GM12878 (cell line): ENCODE measurements around the gene TRERF1. TPM values are rescaled to one million over a fixed set of nuclear protein-coding genes. Genes with fewer than 3 reads are reported as not detected.
A peak's percentile ranks its signal among the peaks of the same experiment; 100 is the strongest.

ENCODE experiments used
- ATAC-seq: fragments of 200-7000 bp; cut with Tn5 transposase; 3 replicates; pipeline ENCODE4 v1.9.1; 2020; ENCODE audit warnings: mild to moderate bottlenecking, moderate library complexity
- BruUV-seq: library from RNA; stranded (reverse); fragments of 400-500 nt; replicated peaks from 2 replicates; lab custom pipeline; 2021; lab: Mats Ljungman, UMichigan
- CTCF ChIA-PET: fragments of 300-600 bp; sonication (Branson Sonifier 250); formaldehyde crosslinking; extraction: SDS; loops from one replicate; lab custom pipeline; 2021; ENCODE audit warnings: inconsistent platforms; lab: Yijun Ruan, JAX
- POLR2A ChIA-PET: fragments of 350-600 bp; formaldehyde crosslinking; extraction: SDS; loops from one replicate; lab custom pipeline; 2021; ENCODE audit warnings: inconsistent platforms; lab: Charles Lee
- RAD21 ChIA-PET: fragments of 300-600 bp; sonication (Branson Sonifier 250); formaldehyde crosslinking; loops from one replicate; lab custom pipeline; 2023; ENCODE audit warnings: antibody characterized with exemption; ENCODE audit not compliant: unreplicated experiment; lab: Charles Lee
- SMC1A ChIA-PET: fragments of 300-600 bp; sonication (Branson Sonifier 250); formaldehyde crosslinking; loops from one replicate; lab custom pipeline; 2023; ENCODE audit not compliant: unreplicated experiment, uncharacterized antibody; lab: Charles Lee
- DNase-seq: peaks from one replicate; pipeline ENCODE4 v3.0.0-alpha.2; 2011; ENCODE audit warnings: low read depth, low spot score
- FAIRE-seq: peaks from 3 replicates; lab custom pipeline; 2011; peaks lifted over from hg19 to GRCh38; lab: Jason Lieb, UNC
- H2AFZ ChIP-seq: 2 replicates; pipeline ENCODE4 v1.6.0; 2011; ENCODE audit warnings: low read depth, low read length, control low read depth; ENCODE audit not compliant: control insufficient read depth
- H3K27ac ChIP-seq: 2 replicates; pipeline ENCODE4 v1.5.1; 2011; ENCODE audit warnings: control low read depth; ENCODE audit not compliant: control insufficient read depth, insufficient read depth
- H3K27me3 ChIP-seq, 2 experiments: replicated peaks in 1 of 2; 2 replicates each; pipeline versions ENCODE4 v1.6.0 to v1.6.1; 2011; ENCODE audit warnings: low read length in 1 of 2; ENCODE audit not compliant: control insufficient read depth in 2 of 2, insufficient read depth in 2 of 2
- H3K36me3 ChIP-seq, 2 experiments: 2 replicates each; pipeline ENCODE4 v1.5.1; 2011; ENCODE audit warnings: low read length in 1 of 2; ENCODE audit not compliant: control insufficient read depth in 2 of 2, insufficient read depth in 2 of 2
- H3K4me1 ChIP-seq: 2 replicates; pipeline ENCODE4 v1.6.1; 2011; ENCODE audit warnings: mild to moderate bottlenecking, low read length, moderate library complexity, mixed read lengths; ENCODE audit not compliant: control insufficient read depth, insufficient read depth
- H3K4me2 ChIP-seq: 2 replicates; pipeline ENCODE4 v1.6.0; 2011; ENCODE audit warnings: control low read depth; ENCODE audit not compliant: control insufficient read depth, insufficient read depth
- H3K4me3 ChIP-seq: fragments of 200-600 bp; sonication (generic); 2 replicates; pipeline ENCODE4 v1.5.1; 2016
- H3K79me2 ChIP-seq: 2 replicates; pipeline ENCODE4 v1.6.0; 2011; ENCODE audit warnings: low read length; ENCODE audit not compliant: control insufficient read depth, insufficient read depth
- H3K9ac ChIP-seq: 2 replicates; pipeline ENCODE4 v1.8.0; 2011; ENCODE audit warnings: low read length, control low read depth, mixed read lengths; ENCODE audit not compliant: control insufficient read depth, insufficient read depth
- H3K9me3 ChIP-seq: replicated peaks from 3 replicates; pipeline ENCODE4 v1.5.1; 2011; ENCODE audit warnings: mild to moderate bottlenecking, low read length; ENCODE audit not compliant: control insufficient read depth, insufficient read depth
- H4K20me1 ChIP-seq: 2 replicates; pipeline ENCODE4 v1.6.0; 2011; ENCODE audit not compliant: control insufficient read depth, insufficient read depth
- ATF3 ChIP-seq: IDR thresholded peaks from 2 replicates; pipeline ENCODE4 v1.6.1; 2011; ENCODE audit warnings: low read depth, mild to moderate bottlenecking, low read length, moderate library complexity, borderline replicate concordance; ENCODE audit errors: extremely low read depth
- ATF7 ChIP-seq: fragments of 450-650 bp; IDR thresholded peaks from 2 replicates; pipeline ENCODE4 v1.6.1; 2016; ENCODE audit warnings: low read depth, mild to moderate bottlenecking
- BMI1 ChIP-seq: fragments of 450-650 bp; IDR thresholded peaks from 2 replicates; pipeline ENCODE4 v1.6.1; 2016; ENCODE audit warnings: mild to moderate bottlenecking, moderate library complexity, borderline replicate concordance
- BRCA1 ChIP-seq: IDR thresholded peaks from 2 replicates; pipeline ENCODE4 v1.6.1; 2011; ENCODE audit warnings: low read depth, low read length, improper control_type of control experiment
- CBX5 ChIP-seq: sonication (generic); IDR thresholded peaks from 2 replicates; pipeline ENCODE4 v1.6.1; 2016; ENCODE audit warnings: low read depth, moderate library complexity, mild to moderate bottlenecking, inconsistent platforms
- EGR1 ChIP-seq, 2 experiments: IDR thresholded peaks; 1 replicate in 1 of 2; 2 replicates in 1 of 2; pipeline ENCODE4 v1.6.1; 2011 to 2012; ENCODE audit warnings: low read depth in 2 of 2, low read length in 2 of 2, borderline replicate concordance in 1 of 2, mild to moderate bottlenecking in 1 of 2, moderate library complexity in 1 of 2
- IKZF1 ChIP-seq: fragments of 450-650 bp; conservative IDR thresholded peaks from 2 replicates; pipeline ENCODE4 v1.6.1; 2017; ENCODE audit warnings: antibody characterized with exemption, mild to moderate bottlenecking
- LARP7 ChIP-seq: fragments of 450-650 bp; IDR thresholded peaks from 2 replicates; pipeline ENCODE4 v1.6.1; 2017; ENCODE audit warnings: mild to moderate bottlenecking
- MTA2 ChIP-seq: fragments of 450-650 bp; IDR thresholded peaks from 2 replicates; pipeline ENCODE4 v1.6.1; 2016; ENCODE audit warnings: low read depth, mild to moderate bottlenecking, moderate library complexity
- NR2F1 ChIP-seq: fragments of 450-650 bp; conservative IDR thresholded peaks from 2 replicates; pipeline ENCODE4 v1.6.1; 2017; ENCODE audit warnings: mild to moderate bottlenecking
- POLR2AphosphoS2 ChIP-seq: IDR thresholded peaks from 2 replicates; pipeline ENCODE4 v1.6.1; 2011; ENCODE audit warnings: low read depth, mild to moderate bottlenecking, low read length, improper control_type of control experiment, moderate library complexity
- SPI1 ChIP-seq: IDR thresholded peaks from 2 replicates; pipeline ENCODE4 v1.6.1; 2011; ENCODE audit warnings: low read depth, mild to moderate bottlenecking, low read length, moderate library complexity, borderline replicate concordance; ENCODE audit not compliant: insufficient read depth
- SUZ12 ChIP-seq: fragments of 200-600 bp; sonication (generic); IDR thresholded peaks from one replicate; pipeline ENCODE4 v1.6.1; 2018; ENCODE audit warnings: antibody characterized with exemption, mild to moderate bottlenecking; ENCODE audit not compliant: unreplicated experiment
- USF1 ChIP-seq: IDR thresholded peaks from 2 replicates; pipeline ENCODE4 v1.6.1; 2011; ENCODE audit warnings: borderline replicate concordance, low read depth, mild to moderate bottlenecking, moderate library complexity, mixed read lengths, low read length; ENCODE audit not compliant: insufficient read depth; ENCODE audit errors: extremely low read length
- ZNF592 ChIP-seq: fragments of 450-650 bp; IDR thresholded peaks from 2 replicates; pipeline ENCODE4 v1.6.1; 2017; ENCODE audit warnings: mild to moderate bottlenecking, moderate library complexity
- WGBS: methylation state at CpG from one replicate; pipeline ENCODE4 v1.1.6; 2016; ENCODE audit warnings: low lambda C conversion rate; ENCODE audit not compliant: insufficient replicate concordance, insufficient coverage; ENCODE audit errors: missing lambda C conversion rate; 5-methylcytosine and 5-hydroxymethylcytosine counted together
- in situ Hi-C: fragments of 300-500 bp; cut with MboI; formaldehyde crosslinking; loops from 9 replicates; pipeline ENCODE4 v1.14.3; 2018; ENCODE audit warnings: mixed read lengths
- intact Hi-C: fragments of 100-400 bp; cut with micrococcal nuclease; formaldehyde crosslinking; loops from one replicate; pipeline ENCODE4 v1.14.2; 2022; ENCODE audit not compliant: unreplicated experiment
- polyA plus RNA-seq, 11 experiments: library from polyadenylated mRNA; depleted of rRNA in 4 of 11; unstranded in 6 of 11; stranded (reverse) in 5 of 11; fragments of >200 nt; fragmentation: Nextera tagmentation in 4 of 11; fragmentation: Illumina TruSeq in 1 of 11; extraction: Ambion mirVana in 4 of 11; extraction: Trizol in 1 of 11; gene quantifications; 1 replicate in 1 of 11; 2 replicates in 10 of 11; pipeline versions ENCODE4 v1.2.1 to v1.2.3, GENCODE V29; 2011 to 2016; ENCODE audit warnings: inconsistent platforms in 2 of 11, missing spikeins in 2 of 11, low read depth in 1 of 11
- total RNA-seq, 4 experiments: library from RNA; depleted of rRNA in 3 of 4; stranded (reverse); fragments of >200 nt in 3 of 4; fragmentation: Illumina TruSeq in 1 of 4; extraction: Trizol in 1 of 4; gene quantifications; 2 replicates each; pipeline versions ENCODE4 v1.2.1 to v1.2.3, GENCODE V29; 2013 to 2021

The TRERF1 gene
- total and polyA plus RNA-seq, 10 of the 15 experiments (the other 5 are each of a cell fraction or from before 2014, with no cell fraction given), result 2.2 to 19.4 (median 7.2) TPM

- intact Hi-C loops, result no loop called here
- FAIRE-seq (no peak), DNase-seq (peak; percentile 12), ATAC-seq (peak; percentile 78)
- WGBS, result 8% methylated on average over 8 of the region's 8 CpGs
- no peak overlapping the region for H3K27ac ChIP-seq
- CTCF ChIA-PET, result interaction anchor here (0.7 to 2.4 kb wide), 5 partner anchors 10 to 474 kb away, joined by 3 to 10 read pairs (median 3); no protein-coding TSS in a partner anchor
- H3K4me3 ChIP-seq, result no peak overlapping the region
- POLR2A ChIA-PET, result interaction anchor here (1.3 to 1.9 kb wide), 2 partner anchors 52 to 74 kb away, joined by 4 to 6 read pairs; no protein-coding TSS in a partner anchor
- in situ Hi-C loops, result no loop called here
- no peaks in the 10 kb centered on the region; the same call in 2 of the 3 replicates for H3K9me3 ChIP-seq
- H3K36me3 ChIP-seq, result no peaks in the 10 kb centered on the region
- H3K27me3 ChIP-seq, result no peaks in the 10 kb centered on the region
- no TSS peak for BruUV-seq
- peaks cover 14% of the 10 kb centered on the region for H3K4me1 ChIP-seq
- SMC1A ChIA-PET, result interaction anchor here (0.8 to 1.9 kb wide), 8 partner anchors 11 to 231 kb away, joined by 3 to 8 read pairs (median 4); no protein-coding TSS in a partner anchor
- H3K79me2 ChIP-seq, result no peaks in the 10 kb centered on the region; the same call in 1 of the 2 replicates
- no peaks in the 10 kb centered on the region for H4K20me1 ChIP-seq
- H2AFZ ChIP-seq, result no peak overlapping the region; the same call in 1 of the 2 replicates
- peak overlapping the region; percentile 44 for H3K4me2 ChIP-seq
- RAD21 ChIA-PET, result interaction anchor here (0.8 to 2.0 kb wide), 7 partner anchors 51 to 193 kb away, joined by 3 to 11 read pairs (median 3); partner anchors contain the start of gene TRERF1
- no peak overlapping the region for H3K9ac ChIP-seq
- TF ChIP-seq ATF3, result no peak
- TF ChIP-seq NR2F1, result peak; percentile 55
- no peak for TF ChIP-seq USF1
- TF ChIP-seq CBX5, result no peak
- TF ChIP-seq SUZ12, result no peak
- TF ChIP-seq MTA2, result no peak
- TF ChIP-seq LARP7, result no peak
- TF ChIP-seq BMI1, result no peak
- peak; percentile 36; the same call in 1 of the 2 replicates for TF ChIP-seq ATF7
- peak; percentile 86 for TF ChIP-seq ZNF592
- TF ChIP-seq BRCA1, result no peak
- TF ChIP-seq IKZF1, result no peak
- TF ChIP-seq POLR2AphosphoS2, result no peak
- TF ChIP-seq SPI1, result peak; percentile 61; the same call in 1 of the 2 replicates
- TF ChIP-seq EGR1 (IDR thresholded peaks at IDR 0.05; ENCODE audit: borderline replicate concordance in 1 of 2, low read depth in 2 of 2, low read length in 2 of 2), result no peak
These were observed 135.4 kb downstream of the TRERF1 start for GRCh38 chr6:42315991-42316970.
